ENCODE data around the gene PDIK1L.

PDIK1L gene

DNA sequence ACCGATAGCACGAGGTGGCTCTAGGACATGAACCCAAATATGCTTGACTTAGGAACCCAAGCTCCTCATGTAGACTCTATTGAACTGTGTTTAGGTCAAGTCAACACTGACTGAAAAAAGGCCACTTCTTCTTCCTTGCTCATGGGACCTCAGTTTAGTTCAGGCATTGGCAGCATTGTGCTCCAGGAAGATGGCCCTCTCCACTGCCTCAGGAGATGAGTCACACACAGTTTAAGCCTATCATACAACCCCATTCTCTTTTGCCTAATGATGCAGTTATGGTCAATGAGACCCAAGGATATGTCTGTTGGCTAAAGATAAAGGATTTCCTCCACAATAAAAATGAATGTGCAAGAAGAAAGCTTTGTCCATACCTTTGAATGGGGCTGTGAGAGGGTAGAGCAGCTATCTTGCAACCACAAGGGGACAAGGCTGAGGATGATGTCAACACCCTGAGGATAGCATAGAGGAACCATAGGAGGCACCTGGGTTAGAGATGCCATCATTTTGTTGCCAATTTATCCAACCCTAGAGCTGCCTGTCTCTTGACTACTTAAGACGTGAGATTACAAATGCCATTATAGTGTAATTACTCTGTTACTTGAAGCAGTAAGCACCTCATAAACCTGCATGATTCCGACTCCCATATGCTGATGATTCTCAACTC lies 41.2 kb upstream of the PDIK1L start:
- in situ Hi-C loops (cut with MboI; ENCODE audit: low pct_unique_long_range_greater_than_20kb, low sequenced_read_pairs, unreplicated experiment) = no loop called here
- TF ChIP-seq, protein P1, sequence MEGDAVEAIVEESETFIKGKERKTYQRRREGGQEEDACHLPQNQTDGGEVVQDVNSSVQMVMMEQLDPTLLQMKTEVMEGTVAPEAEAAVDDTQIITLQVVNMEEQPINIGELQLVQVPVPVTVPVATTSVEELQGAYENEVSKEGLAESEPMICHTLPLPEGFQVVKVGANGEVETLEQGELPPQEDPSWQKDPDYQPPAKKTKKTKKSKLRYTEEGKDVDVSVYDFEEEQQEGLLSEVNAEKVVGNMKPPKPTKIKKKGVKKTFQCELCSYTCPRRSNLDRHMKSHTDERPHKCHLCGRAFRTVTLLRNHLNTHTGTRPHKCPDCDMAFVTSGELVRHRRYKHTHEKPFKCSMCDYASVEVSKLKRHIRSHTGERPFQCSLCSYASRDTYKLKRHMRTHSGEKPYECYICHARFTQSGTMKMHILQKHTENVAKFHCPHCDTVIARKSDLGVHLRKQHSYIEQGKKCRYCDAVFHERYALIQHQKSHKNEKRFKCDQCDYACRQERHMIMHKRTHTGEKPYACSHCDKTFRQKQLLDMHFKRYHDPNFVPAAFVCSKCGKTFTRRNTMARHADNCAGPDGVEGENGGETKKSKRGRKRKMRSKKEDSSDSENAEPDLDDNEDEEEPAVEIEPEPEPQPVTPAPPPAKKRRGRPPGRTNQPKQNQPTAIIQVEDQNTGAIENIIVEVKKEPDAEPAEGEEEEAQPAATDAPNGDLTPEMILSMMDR (IDR thresholded peaks at IDR 0.05; ENCODE audit: extremely low read depth, insufficient read depth, missing control alignments) = no peak
- DNase-seq (ENCODE audit: low spot score) = no peak

DNA sequence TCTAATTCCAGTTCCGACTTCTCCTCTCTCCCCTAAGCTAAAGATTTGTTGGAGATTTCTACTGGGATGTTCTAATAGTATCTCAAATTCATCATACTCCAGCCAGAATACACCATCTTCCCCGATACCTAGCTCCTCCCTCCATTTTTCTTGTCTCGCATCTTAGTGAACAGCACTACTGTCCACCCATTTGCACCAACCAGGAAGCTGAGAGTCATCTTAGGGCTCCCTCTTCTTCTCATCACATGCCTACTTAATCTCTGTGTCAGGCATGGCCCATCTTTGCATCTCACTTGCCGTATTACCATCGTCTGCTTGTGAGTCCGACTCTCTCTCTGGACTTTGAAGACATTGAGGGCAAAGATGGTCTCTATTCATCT lies 40.7 kb upstream of the PDIK1L start:
- TF ChIP-seq, protein P1 (IDR thresholded peaks at IDR 0.05; ENCODE audit: extremely low read depth, insufficient read depth, missing control alignments) = no peak
- no peak for DNase-seq (ENCODE audit: low spot score)
- in situ Hi-C loops (cut with MboI; ENCODE audit: low pct_unique_long_range_greater_than_20kb, low sequenced_read_pairs, unreplicated experiment) = no loop called here

DNA sequence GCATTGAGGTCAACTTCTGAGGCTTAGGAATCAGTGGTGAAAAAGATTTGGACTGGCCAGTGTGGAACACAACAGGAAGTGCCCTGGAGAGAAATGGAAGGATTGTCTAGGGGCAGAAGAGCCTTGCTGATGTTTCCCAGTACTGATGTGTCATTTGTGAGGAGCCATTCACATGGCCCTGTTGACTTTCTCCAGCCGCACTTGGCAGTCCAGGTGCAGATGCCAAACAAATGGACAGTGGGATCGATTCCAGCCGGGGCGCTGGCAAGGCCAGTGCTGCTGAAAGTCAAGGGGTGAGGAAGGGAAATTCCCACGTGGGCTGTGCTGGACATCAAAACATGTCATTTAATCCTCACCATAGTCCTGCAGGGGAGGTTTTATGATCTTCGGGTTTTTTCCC lies 39.3 kb upstream of the PDIK1L start:
- TF ChIP-seq, protein P1 (IDR thresholded peaks at IDR 0.05; ENCODE audit: extremely low read depth, insufficient read depth, missing control alignments) = no peak
- in situ Hi-C loops (cut with MboI; ENCODE audit: low pct_unique_long_range_greater_than_20kb, low sequenced_read_pairs, unreplicated experiment) = no loop called here
- no peak for DNase-seq (ENCODE audit: low spot score)

DNA sequence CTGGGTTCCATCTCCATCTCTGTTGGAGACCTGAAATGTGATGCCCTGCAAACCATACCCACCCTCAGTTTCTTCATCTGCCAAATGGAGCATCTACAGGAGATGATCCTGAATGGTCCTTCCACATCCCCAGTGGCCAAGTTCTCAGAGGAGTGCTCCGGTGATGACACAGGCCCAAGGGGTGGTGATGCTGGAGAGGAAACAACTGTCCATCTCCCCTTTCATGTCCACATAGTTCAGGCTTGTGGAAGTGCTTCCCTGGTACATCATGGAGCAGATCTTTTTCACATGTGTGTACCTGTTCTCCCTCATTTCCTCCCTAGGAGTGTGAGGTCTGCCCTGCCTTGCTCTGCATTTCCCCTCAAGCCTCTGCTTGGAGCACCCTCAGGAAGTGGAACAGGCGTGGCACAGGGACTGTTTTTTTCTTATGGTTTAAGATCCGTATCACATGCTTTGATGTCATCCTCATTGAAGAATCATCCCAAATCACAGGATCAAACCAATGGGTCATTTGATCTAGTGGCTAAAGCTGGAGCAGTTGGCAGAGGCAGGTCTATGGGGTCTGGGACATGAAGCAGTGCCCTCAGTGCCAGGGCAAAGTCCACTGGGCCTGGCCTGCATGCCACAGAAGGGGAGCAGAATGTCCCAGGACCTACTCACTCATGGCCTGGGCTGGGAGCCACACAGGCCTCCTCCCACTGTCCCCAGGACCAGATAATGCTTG lies 36.0 kb upstream of the PDIK1L start:
- in situ Hi-C loops (cut with MboI; ENCODE audit: low pct_unique_long_range_greater_than_20kb, low sequenced_read_pairs, unreplicated experiment) = no loop called here
- TF ChIP-seq, protein P1 (IDR thresholded peaks at IDR 0.05; ENCODE audit: extremely low read depth, insufficient read depth, missing control alignments) = no peak
- no peak for DNase-seq (ENCODE audit: low spot score)

DNA sequence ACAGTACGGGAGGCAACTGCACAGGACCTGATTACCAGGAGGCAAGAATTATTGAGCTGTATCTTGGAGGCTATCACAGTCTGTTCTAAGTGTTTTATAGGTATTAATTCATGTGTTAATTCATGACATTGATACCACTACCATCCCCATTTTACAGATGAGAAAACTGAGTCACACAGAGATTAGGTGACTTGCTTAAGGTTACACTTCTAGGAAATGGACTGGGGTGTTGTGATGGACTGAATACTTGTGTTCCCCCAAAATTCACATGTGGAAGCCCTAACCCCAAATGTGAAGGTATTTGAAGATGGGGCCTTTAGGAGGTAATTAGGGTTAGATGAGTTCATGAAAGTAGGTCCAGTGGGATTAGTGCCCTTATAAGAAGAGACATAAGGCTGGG lies 34.1 kb upstream of the PDIK1L start:
- TF ChIP-seq, protein P1 (IDR thresholded peaks at IDR 0.05; ENCODE audit: extremely low read depth, insufficient read depth, missing control alignments) = no peak
- no peak for DNase-seq (ENCODE audit: low spot score)
- in situ Hi-C loops (cut with MboI; ENCODE audit: low pct_unique_long_range_greater_than_20kb, low sequenced_read_pairs, unreplicated experiment) = no loop called here

DNA sequence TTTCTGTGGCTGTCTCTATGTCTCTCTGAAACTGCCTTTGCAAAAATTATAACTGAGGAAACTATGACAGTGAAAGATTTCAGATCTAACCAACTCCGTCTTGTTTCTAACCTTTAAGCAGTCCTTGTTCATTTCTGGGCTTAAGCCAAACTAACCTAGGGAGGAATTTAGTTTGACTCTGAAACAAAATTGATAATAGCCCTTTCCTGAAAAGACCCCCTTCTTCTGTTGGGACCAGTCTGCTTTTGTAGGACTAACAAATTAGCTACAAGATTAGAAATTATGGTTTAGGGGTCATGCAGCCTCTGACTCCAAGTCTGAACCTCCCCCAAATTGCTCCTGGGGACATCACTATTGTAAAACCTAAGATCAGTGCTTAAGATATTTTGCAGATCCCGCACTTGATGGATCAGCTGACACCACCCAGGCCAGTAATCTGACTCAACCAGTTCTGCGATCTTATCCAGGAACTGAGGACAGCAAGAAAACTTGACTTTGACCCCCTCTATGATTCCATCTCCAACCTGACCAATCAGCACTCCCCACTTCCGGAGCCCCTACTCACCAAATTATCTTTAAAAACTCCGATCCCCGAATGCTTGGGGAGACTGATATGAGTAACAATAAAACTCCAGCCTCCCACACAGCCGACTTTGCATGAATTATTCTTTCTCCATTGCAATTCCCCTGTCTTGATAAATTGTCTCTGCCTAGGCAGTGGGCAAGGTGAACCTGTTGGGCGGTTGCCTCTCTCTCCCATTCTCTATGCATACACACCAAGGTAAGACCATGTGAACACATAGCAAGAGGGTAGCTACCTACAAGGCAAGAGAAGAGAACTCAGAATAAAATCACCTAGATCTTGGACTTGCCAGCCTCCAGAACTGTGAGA lies 33.1 kb upstream of the PDIK1L start:
- in situ Hi-C loops (cut with MboI; ENCODE audit: low pct_unique_long_range_greater_than_20kb, low sequenced_read_pairs, unreplicated experiment) = no loop called here
- no peak for DNase-seq (ENCODE audit: low spot score)
- TF ChIP-seq, protein P1 (IDR thresholded peaks at IDR 0.05; ENCODE audit: extremely low read depth, insufficient read depth, missing control alignments) = no peak
